GM18505 (cell line): ENCODE data around the gene NOTO.

ENCODE experiments used
- ATAC-seq: cut with Tn5 transposase; IDR thresholded peaks from one replicate; pipeline ENCODE4 v1.9.1; 2021; ENCODE audit not compliant: unreplicated experiment
- POLR2A ChIP-seq: IDR thresholded peaks from 4 replicates; pipeline ENCODE4 v1.6.1; 2011; ENCODE audit warnings: borderline replicate concordance; ENCODE audit not compliant: insufficient read depth, insufficient read length; ENCODE audit errors: extremely low read depth

Gene NOTO

DNA sequence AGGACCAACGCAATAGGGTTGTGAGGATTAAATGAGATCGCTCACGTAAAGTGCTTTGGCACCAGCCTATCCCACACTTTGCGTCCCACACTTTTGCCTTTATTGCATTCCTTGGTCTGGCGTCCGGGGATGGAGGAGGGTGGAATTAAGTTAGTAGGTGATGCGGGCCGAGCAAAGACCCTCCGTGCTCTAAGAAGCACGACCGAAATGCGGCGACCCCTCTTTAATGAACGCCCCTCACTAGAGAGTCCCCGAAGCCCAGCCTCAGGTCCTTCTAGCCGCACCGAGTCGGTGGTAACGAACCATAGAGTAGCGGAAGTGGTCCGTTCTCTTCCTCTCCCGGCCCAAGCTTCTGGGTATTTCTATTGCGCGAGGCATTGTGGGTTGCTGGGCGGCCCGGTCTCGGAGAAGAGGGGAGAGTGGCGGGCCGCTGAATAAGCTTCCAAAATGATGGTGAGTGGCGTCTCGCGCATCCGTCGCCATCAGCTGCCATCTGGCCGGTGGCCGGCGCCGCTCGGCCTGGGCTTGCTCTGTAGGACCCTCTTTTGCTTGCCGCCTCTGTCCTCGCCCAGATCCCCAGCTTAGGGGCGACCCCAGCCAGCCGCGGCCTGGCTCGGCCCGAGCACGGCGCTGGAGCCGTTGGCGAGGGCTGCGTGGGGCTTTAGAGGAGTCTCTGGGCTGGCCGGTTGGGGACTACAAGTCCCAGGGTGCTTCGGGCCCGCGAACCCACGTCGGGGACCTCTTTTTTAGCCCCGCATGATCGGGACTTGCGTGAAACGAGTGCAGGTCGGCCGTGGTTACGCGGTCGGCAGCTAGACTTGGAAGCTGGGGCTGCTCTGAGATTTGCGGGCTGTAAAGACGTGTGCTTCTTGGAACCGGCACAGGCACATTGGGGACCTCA, 31.8 kb downstream of the NOTO start, which contains the start of gene CCT7:
Gene CCT7, plus strand, starts transcription at position 377 of the 901 bp plus-strand sequence. Its CDS starts 71 bp downstream, at position 448.
- TF ChIP-seq POLR2A: peak; percentile 99
- peak; percentile 53 for ATAC-seq

DNA sequence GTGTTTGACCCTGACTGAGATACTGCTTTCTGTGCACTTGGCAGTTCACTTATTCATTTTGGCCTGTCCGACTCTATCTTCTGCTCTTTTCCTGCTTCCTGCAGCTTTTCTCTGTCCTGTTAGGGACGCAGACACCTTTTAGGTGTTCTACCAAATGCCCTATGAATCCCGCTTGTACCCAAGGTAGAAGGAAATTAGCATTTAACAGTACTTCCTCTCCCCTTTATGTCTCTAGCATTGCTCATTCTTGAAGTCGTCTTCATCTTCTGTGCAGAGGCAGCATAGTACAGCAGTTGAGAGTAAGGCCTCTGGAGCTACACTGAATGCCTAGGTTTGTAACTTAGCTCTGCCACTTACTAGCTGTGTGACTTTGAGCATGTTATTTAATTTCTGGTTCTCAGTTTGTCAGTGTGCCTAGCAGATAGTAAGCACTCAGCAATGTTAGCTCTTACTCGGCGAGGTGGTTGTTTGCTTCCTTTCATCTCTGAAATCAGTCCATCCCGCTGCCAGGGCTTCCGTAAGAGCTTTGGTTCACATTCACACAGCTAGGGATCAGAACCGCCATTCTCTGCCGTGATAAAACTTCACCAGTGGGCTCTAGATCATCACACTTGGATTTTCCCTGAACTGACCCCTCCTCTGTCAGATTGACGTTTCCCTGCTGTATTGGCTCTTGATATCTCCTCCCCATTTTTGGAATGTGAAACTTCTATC, 33.1 kb downstream of the NOTO start:
- ATAC-seq: no peak
- TF ChIP-seq POLR2A: no peak

DNA sequence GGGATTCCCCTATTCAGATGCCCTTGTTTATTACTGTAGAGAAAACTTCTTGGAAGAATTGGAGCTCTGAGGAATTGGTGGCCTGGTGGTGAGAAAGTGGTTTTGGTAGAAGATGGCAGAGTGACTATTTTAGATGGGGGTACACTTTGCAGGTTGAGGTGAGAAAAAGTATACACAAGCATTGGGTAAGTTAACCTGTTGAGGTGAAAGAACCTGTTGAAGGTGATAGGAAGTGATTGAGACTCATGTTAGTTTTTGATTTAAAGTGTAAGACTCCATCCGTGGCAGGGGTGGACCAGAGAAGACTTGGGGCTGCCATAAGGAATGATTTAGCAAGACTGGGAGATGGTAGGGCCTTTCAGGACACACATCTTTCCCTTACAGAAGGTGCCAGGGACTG, 34.8 kb downstream of the NOTO start:
- TF ChIP-seq POLR2A: no peak
- no peak for ATAC-seq

DNA sequence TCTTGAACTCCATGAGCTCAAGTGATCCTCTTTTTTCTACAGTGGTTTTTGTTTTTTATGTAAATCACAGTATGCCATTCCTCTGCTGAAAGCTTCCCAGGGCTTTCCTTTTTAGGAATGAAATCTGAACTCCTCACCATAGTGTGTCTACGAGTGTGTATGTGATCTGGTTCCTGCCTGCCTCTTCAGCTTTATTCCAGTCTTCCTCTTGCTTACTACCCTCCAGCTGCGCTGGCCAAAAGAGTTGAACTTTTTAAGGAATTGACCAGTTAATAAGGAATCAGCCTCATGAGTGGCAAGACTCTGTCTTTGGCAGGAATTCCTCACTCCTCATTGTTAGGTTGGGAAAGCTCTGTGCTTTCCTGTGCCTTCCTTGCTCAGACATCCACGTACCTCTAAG, 35.8 kb downstream of the NOTO start:
- no peak for ATAC-seq
- TF ChIP-seq POLR2A: no peak

DNA sequence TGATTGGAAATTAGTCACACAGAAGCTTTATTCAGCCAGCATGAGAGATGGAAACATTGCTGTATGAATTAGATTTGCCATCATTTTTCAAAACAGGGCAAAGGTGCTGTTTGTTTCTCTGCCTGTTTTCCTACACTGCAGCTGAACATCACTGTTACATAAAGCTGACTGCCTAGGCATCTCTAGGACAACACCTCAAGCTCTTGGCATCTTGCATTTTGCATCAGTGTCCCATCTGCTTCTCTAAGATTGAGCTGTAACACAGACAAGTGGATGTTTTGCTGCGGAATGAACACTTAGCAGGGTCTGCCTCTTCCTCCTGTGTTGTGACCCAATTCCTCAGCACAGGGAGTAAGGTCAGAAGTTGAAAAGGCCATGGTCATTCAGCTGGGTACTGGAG, 36.6 kb downstream of the NOTO start:
- no peak for ATAC-seq
- TF ChIP-seq POLR2A: no peak

DNA sequence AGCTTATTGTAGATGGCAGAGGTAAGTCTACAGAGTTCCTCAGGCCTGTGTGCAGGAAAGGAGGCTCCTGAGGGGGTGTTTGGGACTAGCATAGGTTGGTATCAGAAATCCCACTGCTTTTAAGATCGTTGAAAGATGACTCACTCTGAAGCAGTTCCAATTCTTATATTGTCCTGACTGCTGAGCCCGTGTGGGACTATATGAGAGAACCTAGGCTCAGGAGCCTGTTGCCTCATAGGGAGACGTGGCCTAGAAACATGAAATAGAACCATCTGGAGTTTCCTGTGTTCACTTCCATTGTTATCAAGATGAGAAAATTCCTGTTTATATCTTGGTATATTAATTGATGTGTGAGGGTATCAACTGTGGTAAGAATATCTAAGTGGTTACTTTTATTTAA, 37.4 kb downstream of the NOTO start:
- no peak for TF ChIP-seq POLR2A
- ATAC-seq: no peak

DNA sequence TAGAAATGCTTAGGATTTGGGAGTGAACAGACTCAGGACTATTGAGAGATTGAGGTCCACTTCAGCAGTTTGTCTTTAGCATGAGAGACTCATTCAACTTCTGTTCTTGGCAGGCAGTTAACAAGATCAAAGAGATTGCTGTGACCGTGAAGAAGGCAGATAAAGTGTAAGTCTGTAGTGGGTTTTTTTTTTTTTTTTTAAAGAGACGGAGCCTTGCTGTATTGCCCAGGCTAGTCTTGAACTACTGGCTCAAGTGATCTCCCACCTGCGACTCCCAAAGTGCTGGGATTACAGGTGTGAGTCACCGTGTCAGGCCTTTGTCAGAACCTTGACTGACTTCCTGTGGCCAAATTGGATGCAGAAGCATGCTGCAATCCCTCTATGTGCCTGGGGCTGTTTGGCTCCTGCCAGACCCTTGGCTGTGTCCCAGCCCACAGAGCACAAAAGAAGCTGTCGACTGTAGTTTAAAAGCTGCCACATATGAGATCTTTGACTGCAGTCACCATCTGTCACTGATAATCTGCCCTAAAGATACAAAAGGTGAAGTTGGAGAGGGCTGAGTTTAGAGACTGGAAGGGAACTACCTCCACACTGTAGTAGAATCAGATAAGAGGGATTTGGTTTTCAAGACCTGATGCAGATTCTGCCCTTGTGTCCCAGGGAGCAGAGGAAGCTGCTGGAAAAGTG, 41.7 kb downstream of the NOTO start:
- ATAC-seq: no peak
- TF ChIP-seq POLR2A: no peak

DNA sequence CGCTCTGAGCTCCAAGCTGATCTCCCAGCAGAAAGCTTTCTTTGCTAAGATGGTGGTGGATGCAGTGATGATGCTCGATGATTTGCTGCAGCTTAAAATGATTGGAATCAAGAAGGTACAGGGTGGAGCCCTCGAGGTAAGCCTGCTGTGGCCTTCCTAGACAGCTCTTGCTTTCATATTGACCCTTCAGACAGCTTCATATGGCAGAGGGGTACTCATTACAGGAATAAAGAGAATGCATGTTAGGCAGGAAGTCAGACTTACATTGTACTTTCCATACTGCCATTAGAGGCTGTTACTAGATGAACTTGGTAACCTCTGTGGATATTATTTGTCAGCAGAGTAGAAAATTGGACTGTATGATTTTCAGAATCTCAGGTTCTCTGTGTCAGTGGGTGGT, 42.2 kb downstream of the NOTO start:
- no peak for TF ChIP-seq POLR2A
- ATAC-seq: no peak

DNA sequence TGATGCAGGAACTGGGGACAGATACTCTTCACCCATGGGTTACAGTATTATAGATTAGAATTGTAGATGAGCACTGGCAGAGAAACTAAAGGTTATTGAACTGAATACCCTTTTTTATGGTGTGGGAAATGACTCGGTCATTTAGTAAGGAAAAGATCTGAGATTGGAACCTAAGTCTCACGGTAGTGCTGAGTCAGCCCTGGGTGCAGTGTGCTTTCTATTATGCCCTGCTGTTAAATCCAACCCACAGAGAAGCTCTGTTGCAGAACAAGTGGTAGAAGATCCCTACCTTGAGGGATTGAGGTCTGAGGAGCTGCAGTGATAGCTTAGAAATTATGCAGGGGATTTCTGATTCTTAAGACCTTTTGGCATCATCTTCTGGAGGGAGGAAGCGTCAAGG, 44.5 kb downstream of the NOTO start:
- no peak for TF ChIP-seq POLR2A
- ATAC-seq: no peak

DNA sequence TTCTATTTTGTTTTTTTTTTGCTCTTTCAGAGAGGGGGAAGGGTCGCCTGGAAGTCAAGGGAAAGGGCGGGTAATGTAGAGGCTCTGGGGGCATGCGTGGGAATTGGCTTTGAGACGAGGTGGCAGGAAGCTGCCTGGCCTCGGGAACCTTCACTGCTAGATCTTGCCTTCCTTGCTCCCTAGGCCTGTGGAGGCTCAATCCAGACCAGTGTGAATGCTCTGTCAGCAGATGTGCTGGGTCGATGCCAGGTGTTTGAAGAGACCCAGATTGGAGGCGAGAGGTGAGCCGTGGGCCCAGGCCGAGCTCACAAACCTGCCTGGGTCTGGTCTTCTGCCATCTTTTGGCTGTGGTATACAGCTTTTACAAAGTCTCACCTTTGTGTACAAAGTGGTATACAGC, 47.3 kb downstream of the NOTO start:
- ATAC-seq: no peak
- TF ChIP-seq POLR2A: no peak

DNA sequence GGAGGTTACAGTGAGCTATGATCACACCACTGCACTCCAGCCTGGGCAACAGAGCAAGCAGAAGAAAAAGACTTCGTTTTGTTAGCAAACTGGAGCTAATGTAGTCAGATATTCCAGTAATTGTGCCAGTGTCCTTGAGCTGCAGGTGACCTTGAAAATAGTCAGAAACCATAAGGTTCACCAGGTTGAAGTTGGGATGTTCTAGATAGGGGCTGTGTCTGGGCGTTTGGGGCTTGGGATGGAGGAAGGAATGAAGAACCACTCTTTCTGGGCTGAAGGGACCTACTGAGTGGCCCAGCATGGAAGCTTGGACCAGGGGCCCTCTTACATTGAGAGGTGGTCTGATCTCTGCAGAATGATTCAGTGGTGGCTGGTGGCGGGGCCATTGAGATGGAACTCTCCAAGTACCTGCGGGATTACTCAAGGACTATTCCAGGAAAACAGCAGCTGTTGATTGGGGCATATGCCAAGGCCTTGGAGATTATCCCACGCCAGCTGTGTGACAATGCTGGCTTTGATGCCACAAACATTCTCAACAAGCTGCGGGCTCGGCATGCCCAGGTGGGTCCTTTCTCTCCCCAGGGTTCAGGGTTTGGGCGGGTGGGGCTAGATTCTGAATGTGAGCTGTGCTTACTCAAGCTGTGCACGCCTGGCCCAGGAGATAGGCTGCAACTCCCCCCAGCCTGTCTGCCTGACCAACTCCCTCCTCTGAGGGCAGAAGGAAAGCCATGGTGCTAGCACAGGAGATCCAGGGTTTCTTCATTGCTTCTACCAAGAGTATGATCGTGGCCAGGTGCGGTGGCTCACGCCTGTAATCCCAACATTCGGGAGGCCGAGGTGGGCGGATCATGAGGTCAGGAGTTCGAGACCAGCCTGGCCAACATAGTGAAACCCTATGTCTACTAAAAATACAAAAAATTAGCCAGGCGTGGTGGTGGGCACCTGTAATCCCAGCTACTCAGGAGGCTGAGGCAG, 48.8 kb downstream of the NOTO start:
- TF ChIP-seq POLR2A: no peak
- ATAC-seq: no peak

DNA sequence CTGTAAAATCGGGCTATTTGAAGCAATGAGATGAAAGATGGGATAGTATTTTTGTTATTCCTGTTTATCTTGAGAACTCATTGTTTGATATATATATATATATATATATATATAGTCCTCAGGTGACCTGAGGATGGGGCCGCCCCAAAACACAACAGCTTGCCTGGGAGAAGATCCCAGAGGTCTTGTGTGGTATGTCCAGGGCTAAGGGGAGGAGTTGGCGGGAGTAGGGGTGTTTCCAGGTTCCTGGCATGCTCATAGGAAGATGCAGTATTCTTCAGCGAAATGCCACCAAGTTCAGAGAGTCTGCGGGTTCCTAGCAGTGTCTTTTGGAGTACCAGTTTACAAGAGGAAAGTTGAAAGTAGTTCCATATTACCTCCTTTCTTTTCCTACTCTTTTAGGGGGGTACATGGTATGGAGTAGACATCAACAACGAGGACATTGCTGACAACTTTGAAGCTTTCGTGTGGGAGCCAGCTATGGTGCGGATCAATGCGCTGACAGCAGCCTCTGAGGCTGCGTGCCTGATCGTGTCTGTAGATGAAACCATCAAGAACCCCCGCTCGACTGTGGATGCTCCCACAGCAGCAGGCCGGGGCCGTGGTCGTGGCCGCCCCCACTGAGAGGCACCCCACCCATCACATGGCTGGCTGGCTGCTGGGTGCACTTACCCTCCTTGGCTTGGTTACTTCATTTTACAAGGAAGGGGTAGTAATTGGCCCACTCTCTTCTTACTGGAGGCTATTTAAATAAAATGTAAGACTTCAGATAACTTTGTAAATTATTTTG, 50.1 kb downstream of the NOTO start:
- TF ChIP-seq POLR2A: no peak
- ATAC-seq: no peak
